HFF-Myc (cell line): ENCODE results near the gene CMIP.

Experiments
- DNase-seq: peaks from one replicate; pipeline ENCODE4 v3.0.0-alpha.2; 2011; ENCODE audit warnings: low read depth; ENCODE audit errors: extremely low read depth
- H3K4me3 ChIP-seq: replicated peaks from 2 replicates; pipeline ENCODE4 v1.5.1; 2011; ENCODE audit warnings: low read depth, mild to moderate bottlenecking, control low read depth, low read length
- CTCF ChIP-seq: IDR thresholded peaks from 2 replicates; pipeline ENCODE4 v1.5.1; 2012; ENCODE audit warnings: mild to moderate bottlenecking, low read depth, low read length, control low read depth; ENCODE audit errors: missing control alignments

Gene CMIP

GRCh38 chr16:81632392-81633146, 188.0 kb downstream of the CMIP start:
- H3K4me3 ChIP-seq: no peak overlapping the region
- no peak for DNase-seq
- TF ChIP-seq CTCF: no peak

GRCh38 chr16:81633147-81633619, 188.6 kb downstream of the CMIP start:
- DNase-seq: no peak
- no peak overlapping the region for H3K4me3 ChIP-seq
- TF ChIP-seq CTCF: no peak

GRCh38 chr16:81633680-81634379, 189.2 kb downstream of the CMIP start:
- DNase-seq: no peak
- no peak overlapping the region for H3K4me3 ChIP-seq
- TF ChIP-seq CTCF: no peak

- H3K4me3 ChIP-seq: no peak overlapping the region
- DNase-seq: no peak
- no peak for TF ChIP-seq CTCF
These were observed 189.9 kb downstream of the CMIP start for GRCh38 chr16:81634380-81635062.

- no peak for TF ChIP-seq CTCF
- no peak overlapping the region for H3K4me3 ChIP-seq
- DNase-seq: no peak
These were observed 190.7 kb downstream of the CMIP start for GRCh38 chr16:81635063-81635937.
